IMR-90 (cell line): Measurements from ENCODE around the gene CDC73. TPM values are rescaled to one million over a fixed set of nuclear protein-coding genes. Genes with fewer than 3 reads are reported as not detected.

Experiments used
- ATAC-seq: fragments of 200-7000 bp; cut with Tn5 transposase; 2 replicates; pipeline ENCODE4 v1.9.1; 2020; ENCODE audit warnings: low read depth, mild to moderate bottlenecking, moderate library complexity
- BruUV-seq: library from RNA; stranded (reverse); fragments of 400-500 nt; replicated peaks from 2 replicates; lab custom pipeline; 2021; lab: Mats Ljungman, UMichigan
- CTCF ChIA-PET: fragments of 300-600 bp; formaldehyde crosslinking; extraction: SDS; loops from one replicate; lab custom pipeline; 2021; ENCODE audit warnings: antibody characterized with exemption; lab: Yijun Ruan, JAX
- POLR2A ChIA-PET: fragments of 300-600 bp; sonication (Branson Sonifier 250); formaldehyde crosslinking; loops from one replicate; lab custom pipeline; 2022; ENCODE audit warnings: antibody characterized with exemption; ENCODE audit not compliant: unreplicated experiment; lab: Charles Lee
- DNase-seq: peaks from one replicate; pipeline ENCODE4 v3.0.0; 2013
- H2AFZ ChIP-seq: replicated peaks from 2 replicates; pipeline ENCODE3; 2013; ENCODE audit warnings: low read length, mild to moderate bottlenecking; ENCODE audit not compliant: poor library complexity
- H2AK5ac ChIP-seq: 2 replicates; pipeline ENCODE4 v1.6.1; 2013; ENCODE audit warnings: low read depth, low read length, inconsistent platforms
- H2AK9ac ChIP-seq: replicated peaks from 2 replicates; pipeline ENCODE3; 2013; ENCODE audit warnings: mild to moderate bottlenecking, low read depth, low read length, moderate library complexity; ENCODE audit not compliant: poor library complexity
- H2BK120ac ChIP-seq: 2 replicates; pipeline ENCODE4 v1.6.1; 2013; ENCODE audit warnings: low read depth, low read length, inconsistent platforms
- H2BK15ac ChIP-seq: 3 replicates; pipeline ENCODE4 v1.6.1; 2013; ENCODE audit warnings: low read depth, low read length, inconsistent platforms
- H2BK20ac ChIP-seq: 2 replicates; pipeline ENCODE4 v1.6.1; 2013; ENCODE audit warnings: low read depth, mild to moderate bottlenecking, inconsistent platforms, low read length, moderate library complexity
- H2BK5ac ChIP-seq: 2 replicates; pipeline ENCODE4 v1.6.1; 2013; ENCODE audit warnings: mild to moderate bottlenecking, low read depth, low read length, inconsistent platforms; ENCODE audit not compliant: poor library complexity, severe bottlenecking
- H3K14ac ChIP-seq: replicated peaks from 2 replicates; pipeline ENCODE4 v1.6.1; 2013; ENCODE audit warnings: low read depth, low read length, inconsistent platforms
- H3K18ac ChIP-seq: 2 replicates; pipeline ENCODE4 v1.6.1; 2013; ENCODE audit warnings: low read depth, low read length, control low read depth
- H3K23ac ChIP-seq: 2 replicates; pipeline ENCODE4 v1.6.1; 2013; ENCODE audit warnings: low read depth, low read length, inconsistent platforms
- H3K27ac ChIP-seq: 2 replicates; pipeline ENCODE4 v1.5.1; 2013; ENCODE audit warnings: mild to moderate bottlenecking, control low read depth, low read length; ENCODE audit not compliant: insufficient read depth
- H3K27me3 ChIP-seq: 2 replicates; pipeline ENCODE4 v1.6.1; 2013; ENCODE audit warnings: low read length; ENCODE audit not compliant: control insufficient read depth, insufficient read depth
- H3K36me3 ChIP-seq: 2 replicates; pipeline ENCODE4 v1.6.1; 2013; ENCODE audit warnings: low read length, mixed read lengths; ENCODE audit not compliant: control insufficient read depth, insufficient read depth
- H3K4ac ChIP-seq: 2 replicates; pipeline ENCODE4 v1.6.1; 2013; ENCODE audit warnings: low read depth, low read length, inconsistent platforms
- H3K4me1 ChIP-seq: 2 replicates; pipeline ENCODE4 v1.6.1; 2013; ENCODE audit warnings: low read length, mixed read lengths; ENCODE audit not compliant: control insufficient read depth, insufficient read depth
- H3K4me2 ChIP-seq: 2 replicates; pipeline ENCODE4 v1.6.1; 2013; ENCODE audit warnings: low read depth, mild to moderate bottlenecking, control low read depth, low read length, moderate library complexity
- H3K4me3 ChIP-seq: 2 replicates; pipeline ENCODE4 v1.5.1; 2013; ENCODE audit warnings: low read depth, mild to moderate bottlenecking, control low read depth, low read length, moderate library complexity; ENCODE audit not compliant: insufficient read depth
- H3K56ac ChIP-seq: 2 replicates; pipeline ENCODE4 v1.6.1; 2013; ENCODE audit warnings: low read length, inconsistent platforms; ENCODE audit not compliant: insufficient read depth; ENCODE audit errors: extremely low read depth
- H3K79me1 ChIP-seq, 2 experiments: 2 replicates each; pipeline ENCODE4 v1.6.1; 2013; ENCODE audit warnings: low read length in 2 of 2, inconsistent platforms in 1 of 2, low read depth in 1 of 2
- H3K9ac ChIP-seq: 2 replicates; pipeline ENCODE4 v1.6.1; 2013; ENCODE audit warnings: low read depth, low read length, control low read depth
- H3K9me1 ChIP-seq: 2 replicates; pipeline ENCODE4 v1.6.1; 2013; ENCODE audit warnings: low read length, inconsistent platforms; ENCODE audit not compliant: insufficient read depth
- H3K9me3 ChIP-seq: 2 replicates; pipeline ENCODE4 v1.6.1; 2013; ENCODE audit warnings: low read length; ENCODE audit not compliant: control insufficient read depth, insufficient read depth
- H4K20me1 ChIP-seq: 2 replicates; pipeline ENCODE4 v1.6.1; 2013; ENCODE audit warnings: low read length, inconsistent platforms; ENCODE audit not compliant: insufficient read depth
- H4K5ac ChIP-seq: 2 replicates; pipeline ENCODE4 v1.6.1; 2013; ENCODE audit warnings: mild to moderate bottlenecking, low read depth, low read length, control low read depth
- H4K8ac ChIP-seq, 2 experiments: 2 replicates each; pipeline ENCODE4 v1.6.1; 2013; ENCODE audit warnings: low read depth in 2 of 2, low read length in 2 of 2, control low read depth in 1 of 2, inconsistent platforms in 1 of 2
- H4K91ac ChIP-seq: 2 replicates; pipeline ENCODE4 v1.6.1; 2013; ENCODE audit warnings: low read depth, low read length, inconsistent platforms; ENCODE audit not compliant: insufficient read depth
- BHLHE40 ChIP-seq: fragments of 150-350 bp; IDR thresholded peaks from 2 replicates; pipeline ENCODE4 v1.6.1; 2016; ENCODE audit warnings: mild to moderate bottlenecking, low read depth, low read length
- CHD1 ChIP-seq: IDR thresholded peaks from 2 replicates; pipeline ENCODE4 v1.6.1; 2012; ENCODE audit warnings: low read depth, low read length, improper control_type of control experiment
- FOS ChIP-seq: fragments of 150-350 bp; IDR thresholded peaks from 2 replicates; pipeline ENCODE4 v1.6.1; 2016; ENCODE audit warnings: low read depth, low read length
- MAFK ChIP-seq: IDR thresholded peaks from 2 replicates; pipeline ENCODE4 v1.6.1; 2012; ENCODE audit warnings: low read depth, low read length, improper control_type of control experiment
- MAZ ChIP-seq: IDR thresholded peaks from 2 replicates; pipeline ENCODE4 v1.6.1; 2012; ENCODE audit warnings: low read depth, mild to moderate bottlenecking, low read length, improper control_type of control experiment, moderate library complexity, borderline replicate concordance
- NFE2L2 ChIP-seq: fragments of 150-350 bp; IDR thresholded peaks from 2 replicates; pipeline ENCODE4 v1.6.1; 2016; ENCODE audit warnings: low read depth, mild to moderate bottlenecking, low read length
- RCOR1 ChIP-seq: IDR thresholded peaks from 2 replicates; pipeline ENCODE4 v1.6.1; 2012; ENCODE audit warnings: mild to moderate bottlenecking, low read length, improper control_type of control experiment; ENCODE audit not compliant: insufficient replicate concordance
- dilution Hi-C: fragments of 300-500 bp; cut with HindIII; formaldehyde crosslinking; loops from one replicate; pipeline ENCODE4 v1.14.3; 2018; ENCODE audit warnings: low sequenced_read_pairs; ENCODE audit not compliant: unreplicated experiment
- in situ Hi-C: fragments of 300-500 bp; cut with MboI; formaldehyde crosslinking; loops from 3 replicates; pipeline ENCODE4 v1.14.3; 2019; ENCODE audit warnings: low sequenced_read_pairs, inconsistent platforms, mixed read lengths
- intact Hi-C: fragments of 100-400 bp; cut with micrococcal nuclease; formaldehyde crosslinking; loops from 2 replicates; pipeline ENCODE4 v1.10.0; 2022
- polyA plus RNA-seq, 3 experiments: library from polyadenylated mRNA; depleted of rRNA; stranded (reverse); fragments of >200 nt; gene quantifications; 2 replicates each; pipeline ENCODE4 v1.2.3, GENCODE V29; 2012; ENCODE audit warnings: low replicate concordance in 1 of 3
- total RNA-seq: library from RNA; depleted of rRNA; stranded (reverse); fragments of >200 nt; gene quantifications from 2 replicates; pipeline ENCODE4 v1.2.3, GENCODE V29; 2012
- TF ChIP-seq, protein P1 (sequence below): conservative IDR thresholded peaks from 2 replicates; pipeline ENCODE4 v1.5.1; 2012; ENCODE audit warnings: mild to moderate bottlenecking, low read depth, low read length, improper control_type of control experiment
- TF ChIP-seq, protein P2 (sequence below): fragments of 150-350 bp; IDR thresholded peaks from 2 replicates; pipeline ENCODE4 v1.6.1; 2017; ENCODE audit warnings: mild to moderate bottlenecking, antibody characterized with exemption, low read length, low read depth

Gene CDC73
- total and polyA plus RNA-seq, 2 of the 4 experiments (the other 2 are of a cell fraction) = 22.1 to 29.6 TPM

DNA sequence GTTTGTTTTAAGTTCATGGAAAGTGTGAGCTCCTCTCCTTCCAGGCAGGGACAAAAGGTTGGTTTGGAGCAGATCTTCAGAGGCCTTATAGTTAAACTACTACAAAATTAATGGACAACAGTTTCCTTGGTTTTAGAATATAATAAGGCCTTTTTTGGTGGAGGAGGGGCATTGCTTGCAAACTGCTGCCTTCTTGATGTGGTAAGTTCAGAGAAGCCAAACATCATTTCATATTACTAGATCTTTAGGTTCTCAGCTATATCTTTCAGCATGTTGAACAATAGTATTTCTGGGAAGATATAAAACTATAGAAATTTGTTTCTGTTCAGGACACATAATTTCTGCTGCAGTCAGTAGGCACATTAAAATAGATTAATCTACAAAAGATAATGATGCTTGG, 162.4 kb downstream of the CDC73 start:
- no peak overlapping the region for H3K56ac ChIP-seq
- no peaks in the 10 kb centered on the region for H3K36me3 ChIP-seq
- no peak overlapping the region for H2BK15ac ChIP-seq
- no peak overlapping the region for H3K23ac ChIP-seq
- TF ChIP-seq MAZ (no peak), FOS (no peak), BHLHE40 (no peak), RCOR1 (no peak), NFE2L2 (no peak), MAFK (no peak), CHD1 (no peak)
- TF ChIP-seq, protein P1, sequence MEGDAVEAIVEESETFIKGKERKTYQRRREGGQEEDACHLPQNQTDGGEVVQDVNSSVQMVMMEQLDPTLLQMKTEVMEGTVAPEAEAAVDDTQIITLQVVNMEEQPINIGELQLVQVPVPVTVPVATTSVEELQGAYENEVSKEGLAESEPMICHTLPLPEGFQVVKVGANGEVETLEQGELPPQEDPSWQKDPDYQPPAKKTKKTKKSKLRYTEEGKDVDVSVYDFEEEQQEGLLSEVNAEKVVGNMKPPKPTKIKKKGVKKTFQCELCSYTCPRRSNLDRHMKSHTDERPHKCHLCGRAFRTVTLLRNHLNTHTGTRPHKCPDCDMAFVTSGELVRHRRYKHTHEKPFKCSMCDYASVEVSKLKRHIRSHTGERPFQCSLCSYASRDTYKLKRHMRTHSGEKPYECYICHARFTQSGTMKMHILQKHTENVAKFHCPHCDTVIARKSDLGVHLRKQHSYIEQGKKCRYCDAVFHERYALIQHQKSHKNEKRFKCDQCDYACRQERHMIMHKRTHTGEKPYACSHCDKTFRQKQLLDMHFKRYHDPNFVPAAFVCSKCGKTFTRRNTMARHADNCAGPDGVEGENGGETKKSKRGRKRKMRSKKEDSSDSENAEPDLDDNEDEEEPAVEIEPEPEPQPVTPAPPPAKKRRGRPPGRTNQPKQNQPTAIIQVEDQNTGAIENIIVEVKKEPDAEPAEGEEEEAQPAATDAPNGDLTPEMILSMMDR = no peak
- TF ChIP-seq, protein P2, sequence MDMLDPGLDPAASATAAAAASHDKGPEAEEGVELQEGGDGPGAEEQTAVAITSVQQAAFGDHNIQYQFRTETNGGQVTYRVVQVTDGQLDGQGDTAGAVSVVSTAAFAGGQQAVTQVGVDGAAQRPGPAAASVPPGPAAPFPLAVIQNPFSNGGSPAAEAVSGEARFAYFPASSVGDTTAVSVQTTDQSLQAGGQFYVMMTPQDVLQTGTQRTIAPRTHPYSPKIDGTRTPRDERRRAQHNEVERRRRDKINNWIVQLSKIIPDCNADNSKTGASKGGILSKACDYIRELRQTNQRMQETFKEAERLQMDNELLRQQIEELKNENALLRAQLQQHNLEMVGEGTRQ = no peak
- no peak overlapping the region for H2BK120ac ChIP-seq
- H3K9me1 ChIP-seq = no peaks in the 10 kb centered on the region
- no peak overlapping the region for H3K14ac ChIP-seq
- H2AFZ ChIP-seq = no peak overlapping the region
- H3K27ac ChIP-seq = no peak overlapping the region
- no peak overlapping the region for H4K5ac ChIP-seq
- ChIA-PET CTCF (no interaction called here), POLR2A (interaction anchor here (0.6 kb wide), 1 partner anchor 15 kb away, joined by 3 read pairs; no protein-coding TSS in a partner anchor)
- H3K27me3 ChIP-seq = no peaks in the 10 kb centered on the region
- H3K9ac ChIP-seq = no peak overlapping the region
- no peak overlapping the region for H3K4ac ChIP-seq
- H3K9me3 ChIP-seq = no peaks in the 10 kb centered on the region
- H2AK9ac ChIP-seq = no peak overlapping the region
- dilution Hi-C loops = no loop called here
- BruUV-seq = no TSS peak
- H2AK5ac ChIP-seq = no peak overlapping the region
- H4K20me1 ChIP-seq = no peaks in the 10 kb centered on the region
- no peak overlapping the region for H4K91ac ChIP-seq
- no peak overlapping the region for H2BK20ac ChIP-seq
- DNase-seq = no peak
- no peaks in the 10 kb centered on the region for H3K79me1 ChIP-seq
- no peak overlapping the region for H3K4me2 ChIP-seq
- no peak overlapping the region for H3K18ac ChIP-seq
- intact Hi-C loops = loop anchor here (10.0 kb wide), 1 partner anchor 111 kb away; no protein-coding TSS in a partner anchor
- no peak overlapping the region for H4K8ac ChIP-seq
- ATAC-seq = no peak
- in situ Hi-C loops = no loop called here
- H3K4me3 ChIP-seq = no peak overlapping the region
- H2BK5ac ChIP-seq = no peak overlapping the region
- peaks cover 4% of the 10 kb centered on the region for H3K4me1 ChIP-seq
